ENCODE results near the gene KCNMA1.

The KCNMA1 gene

GRCh38 chr10:77457266-77457665, 180.3 kb downstream of the KCNMA1 start:
- Histone ChIP-seq H3K79me2 (no peaks in the 10 kb centered on the region), H2AFZ (no peak overlapping the region), H3K36me3 (ENCODE audit: control insufficient read depth, insufficient read depth, low read length) (no peaks in the 10 kb centered on the region), H3K4me3 (ENCODE audit: low read depth, low read length) (no peak overlapping the region), H3K9ac (no peak overlapping the region), H3K27me3 (ENCODE audit: control insufficient read depth, insufficient read depth, low read length) (no peaks in the 10 kb centered on the region), H3K4me1 (no peaks in the 10 kb centered on the region), H3K9me3 (ENCODE audit: control insufficient read depth, low read length) (no peaks in the 10 kb centered on the region), H3K4me2 (ENCODE audit: low read length) (no peak overlapping the region), H3K27ac (no peak overlapping the region)
- TF ChIP-seq CTCF (IDR thresholded peaks at IDR 0.05): no peak

- no peaks in the 10 kb centered on the region for H3K9me3 ChIP-seq (ENCODE audit: control insufficient read depth, low read length)
- H3K4me1 ChIP-seq: no peaks in the 10 kb centered on the region
- TF ChIP-seq CTCF (IDR thresholded peaks at IDR 0.05): no peak
- H2AFZ ChIP-seq: no peak overlapping the region
- H3K4me2 ChIP-seq (ENCODE audit: low read length): no peak overlapping the region
- H3K79me2 ChIP-seq: no peaks in the 10 kb centered on the region
- H3K27ac ChIP-seq: no peak overlapping the region
- no peak overlapping the region for H3K4me3 ChIP-seq (ENCODE audit: low read depth, low read length)
- no peaks in the 10 kb centered on the region for H3K36me3 ChIP-seq (ENCODE audit: control insufficient read depth, insufficient read depth, low read length)
- H3K27me3 ChIP-seq (ENCODE audit: control insufficient read depth, insufficient read depth, low read length): no peaks in the 10 kb centered on the region
- H3K9ac ChIP-seq: no peak overlapping the region
Observed at GRCh38 chr10:77456414-77456813, 181.2 kb downstream of the KCNMA1 start.

GRCh38 chr10:77455561-77455960, 182.0 kb downstream of the KCNMA1 start:
- Histone ChIP-seq H3K9me3 (ENCODE audit: control insufficient read depth, low read length) (no peaks in the 10 kb centered on the region), H3K27ac (no peak overlapping the region)
- no peak for TF ChIP-seq CTCF (IDR thresholded peaks at IDR 0.05)

GRCh38 chr10:77452952-77453564, 184.6 kb downstream of the KCNMA1 start:
- Histone ChIP-seq H3K4me1 (no peaks in the 10 kb centered on the region), H2AFZ (no peak overlapping the region), H3K27ac (no peak overlapping the region), H3K9ac (no peak overlapping the region), H3K36me3 (ENCODE audit: control insufficient read depth, insufficient read depth, low read length) (no peaks in the 10 kb centered on the region), H3K27me3 (ENCODE audit: control insufficient read depth, insufficient read depth, low read length) (no peaks in the 10 kb centered on the region), H3K79me2 (no peaks in the 10 kb centered on the region), H3K4me2 (ENCODE audit: low read length) (no peak overlapping the region), H3K9me3 (ENCODE audit: control insufficient read depth, low read length) (no peaks in the 10 kb centered on the region), H3K4me3 (ENCODE audit: low read depth, low read length) (no peak overlapping the region)
- no peak for TF ChIP-seq CTCF (IDR thresholded peaks at IDR 0.05)

More at GRCh38 chr10:77455561-77455960, 182.0 kb downstream of the KCNMA1 start:
- Histone ChIP-seq H3K4me1 (no peaks in the 10 kb centered on the region), H3K4me2 (ENCODE audit: low read length) (no peak overlapping the region), H2AFZ (no peak overlapping the region), H3K79me2 (no peaks in the 10 kb centered on the region), H3K36me3 (ENCODE audit: control insufficient read depth, insufficient read depth, low read length) (no peaks in the 10 kb centered on the region), H3K9ac (no peak overlapping the region), H3K27me3 (ENCODE audit: control insufficient read depth, insufficient read depth, low read length) (no peaks in the 10 kb centered on the region), H3K4me3 (ENCODE audit: low read depth, low read length) (no peak overlapping the region)

GRCh38 chr10:77451886-77452285, 185.7 kb downstream of the KCNMA1 start:
- no peaks in the 10 kb centered on the region for H3K27me3 ChIP-seq (ENCODE audit: control insufficient read depth, insufficient read depth, low read length)
- TF ChIP-seq CTCF (IDR thresholded peaks at IDR 0.05): no peak
- H3K79me2 ChIP-seq: no peaks in the 10 kb centered on the region
- H3K4me1 ChIP-seq: no peaks in the 10 kb centered on the region
- no peaks in the 10 kb centered on the region for H3K36me3 ChIP-seq (ENCODE audit: control insufficient read depth, insufficient read depth, low read length)
- H3K9me3 ChIP-seq (ENCODE audit: control insufficient read depth, low read length): no peaks in the 10 kb centered on the region
- H3K4me2 ChIP-seq (ENCODE audit: low read length): no peak overlapping the region
- H3K4me3 ChIP-seq (ENCODE audit: low read depth, low read length): no peak overlapping the region
- H3K27ac ChIP-seq: no peak overlapping the region
- H2AFZ ChIP-seq: no peak overlapping the region
- H3K9ac ChIP-seq: no peak overlapping the region

Measured in parathyroid adenoma (tissue), 2 donors.